Retina (tissue), 1 donor: ENCODE measurements around the gene SPINK2.

Source experiments
- DNase-seq: peaks from one replicate; pipeline ENCODE4 v3.0.0-alpha.2; 2016

The SPINK2 gene

GRCh38 chr4:56821381-56822243 lies at the start of gene SPINK2:
Gene SPINK2 (minus strand): TSS chr4:56821701. CDS start chr4:56821662, 39 bp downstream.
- peak; percentile 54 for DNase-seq

DNA sequence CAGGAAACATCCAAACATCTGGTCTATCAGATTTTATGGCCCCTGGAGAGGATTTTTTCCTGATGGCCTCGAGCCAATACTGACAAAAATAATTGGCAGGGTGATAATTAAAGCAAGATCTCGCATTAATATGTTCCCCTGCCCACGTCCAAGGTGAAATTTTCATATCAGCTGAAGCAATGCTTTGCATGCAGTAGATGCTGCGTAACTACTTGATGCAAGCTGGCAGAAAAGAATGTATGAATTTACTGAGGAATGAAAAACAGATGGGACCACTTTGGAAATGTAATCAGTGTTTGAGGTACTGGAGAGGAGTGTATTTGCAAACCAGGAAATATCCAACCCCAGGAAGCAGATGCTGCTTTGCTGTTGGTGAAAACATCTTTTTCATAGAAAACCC lies 49.4 kb upstream of the SPINK2 start:
- DNase-seq, result no peak

- no peak for DNase-seq
Observed at GRCh38 chr4:56863441-56864139, 42.1 kb upstream of the SPINK2 start.

- DNase-seq, result no peak
Observed at GRCh38 chr4:56861360-56861759, 39.9 kb upstream of the SPINK2 start.

DNA sequence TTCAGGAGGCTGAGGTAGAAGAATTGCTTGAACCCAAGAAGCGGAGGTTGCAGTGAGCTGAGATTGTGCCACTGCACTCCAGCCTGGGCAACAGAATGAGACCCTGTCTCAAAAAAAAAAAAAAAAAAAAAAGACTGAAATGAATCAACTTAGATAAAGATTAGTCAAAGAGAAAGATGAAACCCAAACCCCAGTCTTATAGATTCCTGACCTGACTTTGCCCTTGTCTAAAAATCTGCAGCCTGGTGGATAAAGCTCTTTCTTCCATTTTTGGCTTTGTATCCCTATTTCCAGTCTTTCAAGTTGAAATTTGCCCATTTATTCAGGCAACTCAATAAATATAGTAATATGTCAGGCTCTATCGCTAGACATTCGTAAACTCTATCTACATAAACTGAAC lies 39.3 kb upstream of the SPINK2 start:
- DNase-seq, result no peak

DNA sequence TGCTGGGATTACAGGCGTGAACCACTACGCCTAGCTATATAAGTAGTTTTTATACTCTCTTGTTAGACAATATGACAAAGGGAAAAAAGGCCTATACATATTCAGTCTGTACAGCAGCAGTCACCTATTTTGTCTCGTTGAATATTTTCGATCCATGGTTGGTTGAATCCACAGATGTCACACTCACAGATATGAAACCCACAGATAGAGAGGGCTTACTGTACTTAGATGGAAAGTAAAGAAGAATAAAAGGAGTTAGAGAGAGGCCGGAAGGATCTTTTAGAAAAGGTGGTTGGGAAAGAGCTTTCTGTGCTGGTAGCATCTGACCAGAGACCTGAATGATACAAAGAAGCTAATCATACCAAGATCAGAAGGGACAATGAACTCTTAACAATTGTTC lies 38.3 kb upstream of the SPINK2 start:
- DNase-seq, result no peak

- no peak for DNase-seq
Observed at GRCh38 chr4:56857601-56858309, 36.3 kb upstream of the SPINK2 start.

DNA sequence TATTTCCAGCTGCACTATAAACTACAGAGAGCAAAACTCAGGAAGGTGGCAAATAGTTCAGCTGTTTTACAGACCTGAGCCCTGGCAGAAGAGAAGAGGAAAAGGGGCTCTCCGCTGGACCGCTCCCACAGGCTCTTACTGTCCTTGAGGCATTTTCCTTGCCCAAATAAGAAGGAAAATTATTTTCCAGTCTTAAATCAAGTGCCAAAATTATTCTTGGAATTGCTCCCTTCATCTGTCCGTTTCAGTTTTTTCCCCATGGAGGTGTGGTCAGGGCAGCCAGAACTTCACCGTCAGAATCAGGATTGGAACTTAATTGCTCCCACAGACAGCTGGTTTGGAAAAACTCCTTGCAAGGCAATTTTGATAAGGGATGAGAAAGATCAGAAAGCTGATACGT lies 35.2 kb upstream of the SPINK2 start:
- no peak for DNase-seq

DNA sequence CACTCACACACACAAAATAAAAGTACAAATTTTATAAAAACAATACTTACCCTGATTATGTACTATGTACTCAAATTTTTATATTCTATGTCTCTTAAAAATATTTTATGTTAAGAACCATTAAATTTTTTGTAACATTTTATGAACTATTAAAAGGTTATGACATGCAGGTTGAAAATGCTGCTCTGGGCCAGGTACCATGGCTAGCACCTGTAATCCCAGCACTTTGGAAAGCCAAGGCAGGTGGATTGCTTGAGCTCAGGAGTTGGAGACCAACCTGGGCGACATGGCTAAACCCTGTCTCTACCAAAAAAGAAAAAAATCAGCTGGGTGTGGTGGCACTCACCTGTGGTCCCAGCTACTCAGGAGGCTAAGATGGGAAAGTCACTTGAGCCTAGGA lies 29.4 kb upstream of the SPINK2 start:
- no peak for DNase-seq

GRCh38 chr4:56844802-56845580 lies 23.5 kb upstream of the SPINK2 start:
- DNase-seq, result no peak

- no peak for DNase-seq
Observed at GRCh38 chr4:56843421-56843899, 22.0 kb upstream of the SPINK2 start.

- no peak for DNase-seq
Observed at GRCh38 chr4:56840559-56840958, 19.1 kb upstream of the SPINK2 start.

DNA sequence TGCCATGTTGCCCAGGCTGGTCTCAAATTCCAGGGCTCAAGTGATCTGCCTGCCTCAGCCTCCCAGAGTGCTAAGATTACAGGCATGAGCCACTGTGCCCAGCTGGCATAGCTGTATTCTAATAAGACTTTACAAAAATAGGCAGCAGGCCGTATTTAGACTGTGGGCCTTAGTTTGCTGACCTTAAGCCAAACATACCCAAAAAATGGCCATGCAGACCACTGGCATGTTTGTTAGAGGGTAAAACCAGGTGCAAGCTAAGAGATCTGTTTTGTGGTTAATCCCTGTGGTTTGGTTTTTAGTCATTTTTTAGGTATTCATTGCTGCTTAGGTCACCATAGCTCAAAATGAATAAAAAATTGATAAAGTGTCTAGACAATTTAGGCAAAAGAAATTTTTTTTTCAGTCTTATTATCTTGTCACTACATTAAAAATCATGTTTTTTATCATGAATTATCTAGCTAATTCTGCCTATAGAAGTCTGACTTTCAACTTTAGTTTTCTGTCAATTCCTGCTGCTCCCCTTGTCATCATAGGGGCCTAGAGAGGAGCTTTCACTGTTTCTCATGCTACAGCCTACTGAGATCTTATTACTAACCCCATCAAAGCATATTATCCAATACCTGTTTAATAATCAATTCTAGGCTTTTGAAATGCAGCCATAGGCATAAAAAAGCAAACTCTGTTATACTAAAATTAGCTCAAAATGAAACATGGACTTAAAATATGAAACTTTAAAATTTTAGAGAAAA lies 7.5 kb upstream of the SPINK2 start:
- DNase-seq, result no peak

DNA sequence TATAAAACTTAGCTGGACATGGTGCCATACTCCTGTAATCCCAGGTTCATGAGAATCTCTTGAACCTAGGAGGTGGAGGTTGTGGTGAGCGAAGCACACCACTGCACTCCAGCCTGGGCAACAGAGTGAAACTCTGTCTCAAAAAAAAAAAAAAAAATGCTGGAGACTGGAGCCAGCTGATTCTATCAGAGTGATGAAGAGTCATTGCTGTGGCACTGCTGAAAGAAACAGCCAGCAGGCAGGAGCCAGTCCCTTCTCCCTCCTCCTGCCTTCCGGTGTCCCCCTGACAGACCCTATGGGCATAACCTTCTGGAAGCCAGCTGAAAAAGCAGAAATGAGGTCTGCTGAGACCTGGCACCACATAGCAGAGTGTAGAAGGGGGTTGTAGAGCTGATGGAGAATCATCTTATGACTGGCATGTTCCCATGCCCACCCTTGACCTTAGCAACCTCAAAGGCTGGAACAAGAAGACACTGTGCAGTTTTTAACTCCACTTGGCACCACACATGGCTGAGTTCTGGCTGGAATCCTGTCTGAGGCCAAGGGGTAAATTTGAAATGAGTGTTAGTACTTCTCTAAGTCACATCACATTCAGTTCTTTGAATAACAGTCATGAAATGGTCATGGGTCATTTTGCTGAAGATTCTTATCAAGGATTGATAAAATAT lies 2.6 kb upstream of the SPINK2 start:
- DNase-seq, result no peak

- no peak for DNase-seq
Observed at GRCh38 chr4:56818797-56819196, 2.7 kb downstream of the SPINK2 start.

- no peak for DNase-seq
Observed at GRCh38 chr4:56817840-56818491, 3.5 kb downstream of the SPINK2 start.

GRCh38 chr4:56806666-56807065 lies 14.8 kb downstream of the SPINK2 start:
- DNase-seq, result no peak

DNA sequence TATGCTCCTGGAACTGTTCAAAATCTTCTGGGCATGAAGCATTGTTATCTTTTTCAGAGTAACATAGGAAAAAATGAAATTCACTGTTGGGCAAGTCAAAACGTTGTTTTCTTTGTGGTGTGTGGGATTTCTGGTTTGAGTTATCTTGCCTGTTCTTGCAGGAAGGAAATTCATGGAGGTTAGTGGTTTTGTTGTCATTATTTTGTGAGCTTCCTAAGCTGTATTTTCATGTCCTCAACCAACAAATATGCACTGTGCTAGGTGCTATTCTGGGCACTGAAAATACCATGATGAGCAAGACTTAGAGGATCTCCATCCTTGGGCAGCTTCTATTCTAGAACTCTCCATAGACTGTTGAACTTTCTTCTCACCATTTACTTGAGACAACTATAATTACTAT lies 16.9 kb downstream of the SPINK2 start:
- no peak for DNase-seq

GRCh38 chr4:56803471-56803870 lies 18.0 kb downstream of the SPINK2 start:
- DNase-seq, result no peak

GRCh38 chr4:56799824-56800756 lies 21.4 kb downstream of the SPINK2 start:
- DNase-seq, result peak; percentile 87
